Activated naive CD4-positive, alpha-beta T cell treated with anti-CD3 and anti-CD28 coated beads, Interleukin-2, amount 50 U/mL, for 16 hours (primary cell): Measurements from ENCODE around the gene MTHFD2L.

Experiments used
- DNase-seq: peaks from one replicate; pipeline ENCODE4 v3.0.0-alpha.2; 2020

MTHFD2L gene

GRCh38 chr4:74258963-74259362, 101.0 kb downstream of the MTHFD2L start:
- no peak for DNase-seq

DNA sequence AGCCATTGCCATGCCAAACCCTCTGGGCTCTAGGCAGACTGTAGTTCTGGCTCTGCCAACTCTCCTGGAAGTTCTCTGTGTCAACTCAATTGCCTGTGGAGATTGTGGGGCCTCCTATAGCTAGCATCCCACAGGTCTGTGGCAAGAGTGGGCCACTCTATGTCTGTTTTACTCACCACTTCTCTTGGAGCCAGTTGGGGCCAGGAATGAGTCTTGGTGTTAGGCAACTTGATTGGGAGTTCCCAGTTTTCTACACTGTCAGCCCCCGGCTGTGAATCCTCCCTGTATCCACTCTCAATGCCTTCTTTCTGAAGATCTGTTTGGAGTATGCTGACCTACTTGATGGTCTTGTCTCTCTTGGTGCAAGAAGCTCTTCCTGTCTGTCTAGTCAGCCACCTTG, 102.1 kb downstream of the MTHFD2L start:
- no peak for DNase-seq

GRCh38 chr4:74262522-74262921, 104.6 kb downstream of the MTHFD2L start:
- no peak for DNase-seq

DNA sequence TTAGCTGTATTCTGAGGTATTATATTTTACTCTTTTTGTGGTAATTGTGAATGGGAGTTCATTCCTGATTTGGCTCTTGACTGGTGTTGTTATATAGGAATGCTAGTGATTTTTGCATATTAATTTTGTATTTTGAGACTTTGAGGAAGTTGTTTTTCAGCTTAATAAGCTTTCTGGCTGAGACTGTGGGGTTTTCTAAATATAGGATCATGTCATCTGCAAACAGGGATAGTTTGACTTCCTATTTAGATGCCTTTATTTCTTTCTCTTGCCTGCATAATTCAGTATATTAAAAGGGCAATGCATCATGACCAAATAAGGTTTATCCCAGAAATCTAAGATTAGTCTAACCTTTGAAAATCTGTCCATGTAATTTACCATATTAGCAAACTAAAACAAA, 105.6 kb downstream of the MTHFD2L start:
- no peak for DNase-seq

DNA sequence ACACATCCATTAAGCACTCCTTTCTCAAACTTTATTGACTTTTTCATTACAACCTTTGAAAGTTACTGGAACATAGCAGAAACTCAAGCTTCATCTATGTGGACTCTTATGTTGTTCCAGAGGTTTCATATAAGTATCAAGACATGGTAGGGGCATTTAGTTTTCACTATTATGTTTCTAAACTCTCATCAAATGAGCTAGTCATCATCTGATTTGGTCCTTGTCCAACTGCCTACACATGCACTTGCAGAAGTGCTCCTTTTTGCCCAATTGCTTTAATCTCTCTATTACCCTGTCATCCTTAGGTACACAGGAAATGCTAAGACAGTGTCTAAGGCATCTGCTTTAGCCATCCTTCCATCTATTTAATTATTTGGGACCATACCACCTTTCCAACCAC, 108.2 kb downstream of the MTHFD2L start:
- no peak for DNase-seq

DNA sequence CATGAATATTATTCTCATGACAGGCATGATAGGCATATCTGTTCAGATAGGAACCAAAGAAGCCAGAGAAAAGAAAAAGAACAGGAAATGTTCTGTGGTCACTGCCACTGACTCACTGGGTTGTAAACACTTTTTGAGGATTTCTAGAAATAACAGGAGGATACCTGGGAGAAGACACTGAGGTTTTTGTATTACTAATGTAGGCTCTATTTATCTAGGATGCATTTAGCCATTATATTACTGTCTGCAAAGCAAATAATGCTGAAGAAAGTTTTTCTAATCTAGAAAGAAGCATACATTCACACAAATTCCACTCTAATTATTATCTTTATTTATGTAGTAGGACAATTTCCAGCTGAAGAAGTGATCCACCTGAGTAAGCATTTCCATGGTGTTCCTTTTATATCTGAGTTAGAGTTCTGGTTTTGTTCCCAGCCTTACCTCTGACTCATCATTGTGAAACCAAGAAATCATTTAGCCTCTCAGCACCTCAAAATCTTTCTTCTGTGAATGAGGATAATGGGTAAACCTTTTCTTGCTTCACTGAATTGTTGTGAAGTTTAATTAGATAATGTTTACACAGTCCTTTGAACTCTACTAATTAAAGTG, 110.2 kb downstream of the MTHFD2L start:
- DNase-seq, result no peak

DNA sequence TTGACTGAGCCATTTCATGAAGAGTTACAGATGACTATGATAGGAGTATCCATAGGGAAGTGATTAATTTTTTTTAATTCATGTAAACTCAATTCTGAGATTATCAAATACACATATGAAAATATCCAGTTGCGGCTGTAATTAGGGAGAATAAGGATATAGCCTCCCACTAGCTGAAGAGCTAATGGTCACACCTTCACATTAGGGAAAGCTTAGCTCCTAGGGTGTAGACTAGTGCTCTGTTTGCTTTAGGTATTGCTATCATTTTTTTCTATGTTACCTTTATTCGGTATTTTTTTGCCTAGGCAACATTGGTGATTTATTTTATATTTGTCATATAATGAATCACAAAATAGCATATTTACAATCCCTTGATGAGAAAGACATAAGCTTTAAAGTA, 110.7 kb downstream of the MTHFD2L start:
- no peak for DNase-seq

DNA sequence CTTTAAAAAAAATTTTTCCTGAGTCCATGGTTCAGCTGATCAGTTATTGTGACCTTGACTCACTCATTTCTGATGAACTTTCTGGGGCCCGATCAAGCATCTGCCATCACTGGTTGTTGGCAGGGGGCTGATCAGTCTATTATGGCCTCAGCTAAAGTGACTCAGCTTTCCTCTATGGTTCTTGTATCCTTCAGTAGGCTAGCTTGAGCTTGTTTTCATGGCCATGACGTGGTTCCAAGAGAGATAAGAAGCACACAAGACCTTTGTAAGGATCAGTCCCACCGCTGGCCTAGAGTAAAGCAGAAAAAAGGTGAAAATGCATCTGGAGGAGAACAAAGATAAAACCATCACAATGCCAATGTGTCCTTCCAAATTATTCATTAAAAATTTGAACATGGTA, 120.6 kb downstream of the MTHFD2L start:
- no peak for DNase-seq

DNA sequence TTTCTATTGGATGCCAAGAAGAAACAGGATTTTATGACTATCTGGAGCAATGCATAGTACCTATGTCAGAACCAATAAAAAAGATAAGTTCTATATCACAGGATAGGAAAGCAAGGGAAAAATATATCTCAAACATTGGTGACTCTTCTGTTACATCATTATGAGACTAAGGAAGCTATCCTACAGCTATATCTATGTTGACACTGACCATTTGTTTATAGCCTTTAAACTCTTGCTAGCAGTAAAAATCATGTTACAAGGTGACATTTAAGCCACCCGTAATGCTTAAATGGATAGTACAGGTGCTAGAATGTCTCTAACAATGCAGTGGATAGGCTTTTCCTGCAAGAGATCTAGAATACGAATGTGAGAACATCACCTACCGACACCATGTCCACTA, 121.8 kb downstream of the MTHFD2L start:
- no peak for DNase-seq

- DNase-seq, result no peak
Measured at GRCh38 chr4:74282926-74283325, 125.0 kb downstream of the MTHFD2L start.

- no peak for DNase-seq
Measured at GRCh38 chr4:74283614-74284013, 125.7 kb downstream of the MTHFD2L start.

DNA sequence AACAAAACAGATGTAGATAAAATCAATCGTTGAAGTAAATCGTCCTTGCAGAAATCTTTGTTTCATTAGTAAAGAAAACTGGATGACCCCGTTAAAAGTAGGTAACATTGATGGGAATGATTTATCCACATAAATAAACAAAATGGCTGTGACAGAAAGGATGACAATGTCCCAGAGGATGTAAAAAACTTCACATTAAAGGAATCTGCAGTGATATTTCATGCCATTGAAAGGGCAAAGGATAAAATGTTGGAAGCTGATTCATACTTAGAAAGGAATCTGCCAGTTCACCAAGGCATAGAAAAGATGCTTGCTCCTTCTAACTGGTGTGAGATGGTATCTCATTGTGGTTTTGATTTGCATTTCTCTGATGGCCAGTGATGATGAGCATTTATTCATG, 126.1 kb downstream of the MTHFD2L start:
- DNase-seq, result no peak

GRCh38 chr4:74287164-74287563, 129.2 kb downstream of the MTHFD2L start:
- no peak for DNase-seq

DNA sequence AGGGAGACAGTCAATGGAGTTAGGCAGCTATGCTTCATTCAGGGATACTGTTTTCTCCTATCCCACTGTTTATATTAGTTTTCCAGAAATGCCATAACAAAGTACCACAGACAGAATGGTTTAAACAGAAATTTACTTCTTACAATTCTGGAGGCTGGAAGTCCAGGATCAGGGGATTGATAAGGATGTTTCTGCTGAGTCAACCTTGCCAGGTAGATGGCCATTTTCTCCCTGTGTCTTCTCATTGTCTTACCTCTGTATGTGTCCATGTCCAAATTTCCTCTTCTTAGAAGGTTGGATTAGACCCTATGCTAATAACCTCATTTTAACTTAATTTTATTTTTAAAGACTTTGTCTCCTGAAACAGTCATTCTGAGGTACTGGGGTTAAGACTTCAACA, 129.9 kb downstream of the MTHFD2L start:
- no peak for DNase-seq

- no peak for DNase-seq
Measured at GRCh38 chr4:74291471-74291870, 133.6 kb downstream of the MTHFD2L start.

GRCh38 chr4:74292111-74292870, 134.4 kb downstream of the MTHFD2L start:
- DNase-seq, result no peak

- DNase-seq, result no peak
Measured at GRCh38 chr4:74293558-74293957, 135.6 kb downstream of the MTHFD2L start.

GRCh38 chr4:74294681-74295080, 136.8 kb downstream of the MTHFD2L start:
- no peak for DNase-seq

- no peak for DNase-seq
Measured at GRCh38 chr4:74297539-74297938, 139.6 kb downstream of the MTHFD2L start.

- no peak for DNase-seq
Measured at GRCh38 chr4:74304095-74304625, 146.2 kb downstream of the MTHFD2L start.

- no peak for DNase-seq
Measured at GRCh38 chr4:74305000-74305399, 147.1 kb downstream of the MTHFD2L start.

- no peak for DNase-seq
Measured at GRCh38 chr4:74307170-74307569, 149.3 kb downstream of the MTHFD2L start.

DNA sequence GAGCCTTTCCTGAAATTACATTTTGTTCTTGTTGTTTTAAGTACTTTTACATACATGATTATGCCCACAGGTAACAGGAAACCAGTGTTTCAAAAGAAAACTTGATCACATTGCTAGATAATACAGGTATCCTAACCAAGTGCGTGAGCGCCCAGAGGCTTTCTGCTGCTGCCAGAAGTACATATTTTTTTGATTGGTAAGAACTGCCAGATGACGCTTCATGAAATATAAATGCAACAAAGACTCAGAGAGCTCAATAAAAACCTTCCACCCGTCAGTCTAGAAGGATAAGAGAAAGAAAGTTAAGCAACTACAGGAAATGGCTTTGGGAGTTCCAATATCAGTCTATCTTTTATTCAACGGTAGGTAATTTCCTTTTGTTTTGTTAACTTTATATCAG, 150.3 kb downstream of the MTHFD2L start, which contains the start of gene EPGN:
TSS of gene EPGN (plus strand) at position 256 of the 400 bp plus-strand sequence. CDS start at position 320, 64 bp downstream.
- DNase-seq, result no peak

DNA sequence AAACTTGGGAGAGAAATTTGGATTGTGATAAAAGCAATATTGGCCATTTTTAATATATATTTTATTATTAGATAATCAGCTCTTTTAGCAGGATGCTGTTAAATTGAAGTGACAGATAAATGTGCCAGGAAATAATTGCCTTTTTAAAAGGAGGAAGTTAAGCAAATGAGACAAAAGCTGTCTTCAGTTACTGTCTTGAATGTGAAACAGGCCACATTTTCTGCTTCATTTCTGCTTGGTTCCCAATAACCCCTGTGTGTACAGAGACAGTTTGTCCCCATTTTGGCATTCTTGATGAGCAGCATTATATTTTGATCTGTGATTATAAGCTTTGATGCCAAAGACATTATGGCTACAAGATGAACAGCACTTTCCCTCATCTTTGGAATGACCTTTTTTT, 151.3 kb downstream of the MTHFD2L start:
- DNase-seq, result no peak
